HFFc6 (cell line): ENCODE results near the gene RPS6KA3. TPM values are rescaled to one million over a fixed set of nuclear protein-coding genes. Genes with fewer than 3 reads are reported as not detected.

Experiments
- DNase-seq: peaks from one replicate; pipeline ENCODE4 v3.0.0-alpha.2; 2018
- H3K27ac Mint-ChIP-seq: 2 replicates; pipeline ENCODE4 v1.8.0; 2020; ENCODE audit warnings: mild to moderate bottlenecking, mixed read lengths
- H3K27me3 Mint-ChIP-seq: 2 replicates; pipeline ENCODE4 v1.8.0; 2021; ENCODE audit warnings: mild to moderate bottlenecking, moderate library complexity, mixed read lengths; ENCODE audit not compliant: insufficient read depth
- H3K36me3 Mint-ChIP-seq: 2 replicates; pipeline ENCODE4 v1.8.0; 2021; ENCODE audit warnings: low read depth, mixed read lengths
- H3K4me1 Mint-ChIP-seq: 2 replicates; pipeline ENCODE4 v1.8.0; 2020; ENCODE audit warnings: low read depth, mixed read lengths
- H3K4me3 Mint-ChIP-seq: 2 replicates; pipeline ENCODE4 v1.8.0; 2020; ENCODE audit warnings: mild to moderate bottlenecking, moderate library complexity, mixed read lengths
- H3K9me3 Mint-ChIP-seq: 2 replicates; pipeline ENCODE4 v1.8.0; 2020; ENCODE audit warnings: mild to moderate bottlenecking, mixed read lengths
- total RNA-seq, 6 experiments: library from RNA; stranded (reverse); fragmentation: NEBNext Ultra II Directional; extraction: Animal tissue kit (Norgen Biotek cat#: 25700); gene quantifications; 2 replicates in 1 of 6; 3 replicates in 5 of 6; pipeline ENCODE4 v1.2.3, GENCODE V29; 2021
- TF ChIP-seq, protein P1 (sequence below): fragments of 200-600 bp; sonication (generic); IDR thresholded peaks from 2 replicates; pipeline ENCODE4 v1.5.0; 2021; ENCODE audit warnings: antibody characterized with exemption, mild to moderate bottlenecking

Gene RPS6KA3
- total RNA-seq, 6 experiments from 2014 or later = 21.5 to 28.3 (median 24.7) TPM

DNA sequence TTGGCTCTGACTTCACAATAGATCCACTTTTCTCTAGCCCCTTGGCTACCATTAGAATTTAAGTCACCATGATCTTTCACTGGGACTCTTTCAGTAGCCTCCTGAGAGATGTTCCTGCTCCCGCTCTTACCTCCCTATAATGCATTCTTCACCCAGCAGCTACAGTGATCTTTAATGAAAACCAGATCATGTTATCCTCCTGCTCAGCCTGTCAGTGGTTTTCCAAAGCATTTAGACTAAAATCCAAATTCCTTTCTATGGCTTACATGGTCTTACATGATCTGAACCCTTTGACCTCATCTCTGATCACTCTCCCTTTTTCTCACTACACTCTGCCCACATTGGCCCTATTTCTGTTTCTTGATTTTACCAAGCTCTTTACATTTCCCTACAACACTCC is 18.3 kb upstream of the RPS6KA3 start:
- Mint-ChIP-seq H3K36me3 (no peaks in the 10 kb centered on the region), H3K4me3 (no peak overlapping the region), H3K4me1 (no peaks in the 10 kb centered on the region), H3K27me3 (peaks cover 15% of the 10 kb centered on the region), H3K27ac (no peak overlapping the region), H3K9me3 (no peaks in the 10 kb centered on the region)
- DNase-seq = no peak
- TF ChIP-seq, protein P1, sequence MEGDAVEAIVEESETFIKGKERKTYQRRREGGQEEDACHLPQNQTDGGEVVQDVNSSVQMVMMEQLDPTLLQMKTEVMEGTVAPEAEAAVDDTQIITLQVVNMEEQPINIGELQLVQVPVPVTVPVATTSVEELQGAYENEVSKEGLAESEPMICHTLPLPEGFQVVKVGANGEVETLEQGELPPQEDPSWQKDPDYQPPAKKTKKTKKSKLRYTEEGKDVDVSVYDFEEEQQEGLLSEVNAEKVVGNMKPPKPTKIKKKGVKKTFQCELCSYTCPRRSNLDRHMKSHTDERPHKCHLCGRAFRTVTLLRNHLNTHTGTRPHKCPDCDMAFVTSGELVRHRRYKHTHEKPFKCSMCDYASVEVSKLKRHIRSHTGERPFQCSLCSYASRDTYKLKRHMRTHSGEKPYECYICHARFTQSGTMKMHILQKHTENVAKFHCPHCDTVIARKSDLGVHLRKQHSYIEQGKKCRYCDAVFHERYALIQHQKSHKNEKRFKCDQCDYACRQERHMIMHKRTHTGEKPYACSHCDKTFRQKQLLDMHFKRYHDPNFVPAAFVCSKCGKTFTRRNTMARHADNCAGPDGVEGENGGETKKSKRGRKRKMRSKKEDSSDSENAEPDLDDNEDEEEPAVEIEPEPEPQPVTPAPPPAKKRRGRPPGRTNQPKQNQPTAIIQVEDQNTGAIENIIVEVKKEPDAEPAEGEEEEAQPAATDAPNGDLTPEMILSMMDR = no peak

DNA sequence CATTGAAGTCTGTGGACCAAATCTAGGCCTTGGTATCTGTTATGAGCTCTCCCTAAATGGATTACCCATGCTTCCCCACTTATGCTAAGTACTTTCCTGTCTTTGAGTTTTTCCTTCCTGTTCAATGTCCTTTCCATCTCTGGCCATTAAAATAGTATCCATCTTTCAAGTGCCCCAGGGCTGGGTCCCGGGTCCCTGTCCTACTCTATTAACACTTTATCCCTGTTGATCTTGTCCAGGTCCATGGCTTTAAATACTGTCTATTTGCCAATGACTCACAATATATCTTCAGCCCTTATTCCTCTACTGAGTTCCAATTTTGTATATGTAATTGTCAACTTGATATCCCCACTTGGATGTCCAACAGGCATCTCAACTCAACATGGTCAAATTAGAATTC is 17.7 kb upstream of the RPS6KA3 start:
- Mint-ChIP-seq H3K4me3 (no peak overlapping the region), H3K27me3 (peaks cover 15% of the 10 kb centered on the region), H3K4me1 (no peaks in the 10 kb centered on the region), H3K9me3 (no peaks in the 10 kb centered on the region), H3K27ac (no peak overlapping the region), H3K36me3 (no peaks in the 10 kb centered on the region)
- TF ChIP-seq, protein P1 = no peak
- DNase-seq = no peak

DNA sequence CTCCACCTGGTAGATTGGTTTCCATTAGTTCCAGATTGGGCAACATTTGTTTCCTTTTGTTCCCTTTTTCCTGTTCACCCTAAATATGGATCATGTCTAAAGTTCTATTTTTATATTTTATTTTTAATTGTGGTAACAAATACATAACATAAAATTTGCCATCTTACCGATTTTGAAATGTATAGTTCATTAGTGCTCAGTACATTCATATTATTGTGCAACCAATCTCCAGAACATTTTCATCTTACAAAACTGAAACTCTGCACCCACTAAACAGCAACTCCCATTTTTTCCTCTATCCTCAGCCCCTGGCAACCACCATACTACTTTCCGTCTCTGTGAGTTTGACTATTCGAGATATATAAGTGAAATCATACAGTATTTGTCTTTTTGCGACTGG is 14.2 kb upstream of the RPS6KA3 start:
- no peak for DNase-seq
- Mint-ChIP-seq H3K9me3 (no peaks in the 10 kb centered on the region), H3K4me1 (no peaks in the 10 kb centered on the region), H3K27ac (no peak overlapping the region), H3K36me3 (no peaks in the 10 kb centered on the region), H3K27me3 (peaks cover 15% of the 10 kb centered on the region), H3K4me3 (no peak overlapping the region)
- TF ChIP-seq, protein P1 = no peak

DNA sequence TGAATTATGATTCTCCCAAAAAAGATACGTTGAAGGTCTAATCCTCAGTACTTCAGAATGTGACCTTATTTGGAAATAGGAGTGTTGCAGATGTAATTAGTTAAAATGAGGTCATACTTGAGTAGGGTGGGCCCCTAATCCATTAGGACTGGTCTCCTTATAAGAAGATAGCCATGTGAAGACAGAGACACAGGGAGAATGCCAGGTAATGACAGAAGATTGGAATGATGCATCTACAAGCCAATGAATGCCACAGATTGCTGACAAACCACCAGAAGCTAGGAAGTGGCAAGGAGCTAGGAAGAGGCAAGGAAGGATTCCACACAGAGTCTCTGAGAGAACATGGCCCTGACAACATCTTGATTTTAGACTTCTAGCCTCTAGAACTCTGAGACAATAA is 7.4 kb upstream of the RPS6KA3 start:
- Mint-ChIP-seq H3K27me3 (peaks cover 11% of the 10 kb centered on the region), H3K4me3 (no peak overlapping the region), H3K4me1 (peaks cover 20% of the 10 kb centered on the region), H3K9me3 (no peaks in the 10 kb centered on the region), H3K27ac (no peak overlapping the region), H3K36me3 (no peaks in the 10 kb centered on the region)
- DNase-seq = no peak
- TF ChIP-seq, protein P1 = no peak

DNA sequence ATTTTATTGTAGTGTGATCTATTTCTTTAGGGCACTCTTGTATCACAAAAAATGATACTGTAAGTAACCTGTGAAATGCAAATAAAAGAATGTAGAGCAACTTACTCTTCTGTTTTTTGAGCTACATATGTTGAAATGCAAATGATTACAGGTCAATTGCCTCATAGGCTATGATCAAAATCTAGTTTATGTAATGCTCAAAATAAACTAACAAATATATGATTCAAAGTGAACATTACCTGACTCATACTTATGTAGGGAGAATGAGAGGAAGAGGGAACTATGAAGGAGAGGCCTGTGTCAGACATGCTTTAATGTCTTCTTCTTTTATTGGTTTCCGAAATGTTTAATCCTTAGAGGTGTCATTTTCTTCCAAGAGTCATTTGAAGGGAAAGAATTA is 5.0 kb upstream of the RPS6KA3 start:
- H3K4me1 Mint-ChIP-seq = peaks cover 20% of the 10 kb centered on the region
- H3K27me3 Mint-ChIP-seq = peaks cover 10% of the 10 kb centered on the region
- H3K27ac Mint-ChIP-seq = no peak overlapping the region
- DNase-seq = no peak
- TF ChIP-seq, protein P1 = no peak
- H3K36me3 Mint-ChIP-seq = no peaks in the 10 kb centered on the region
- H3K4me3 Mint-ChIP-seq = no peak overlapping the region
- no peaks in the 10 kb centered on the region for H3K9me3 Mint-ChIP-seq

DNA sequence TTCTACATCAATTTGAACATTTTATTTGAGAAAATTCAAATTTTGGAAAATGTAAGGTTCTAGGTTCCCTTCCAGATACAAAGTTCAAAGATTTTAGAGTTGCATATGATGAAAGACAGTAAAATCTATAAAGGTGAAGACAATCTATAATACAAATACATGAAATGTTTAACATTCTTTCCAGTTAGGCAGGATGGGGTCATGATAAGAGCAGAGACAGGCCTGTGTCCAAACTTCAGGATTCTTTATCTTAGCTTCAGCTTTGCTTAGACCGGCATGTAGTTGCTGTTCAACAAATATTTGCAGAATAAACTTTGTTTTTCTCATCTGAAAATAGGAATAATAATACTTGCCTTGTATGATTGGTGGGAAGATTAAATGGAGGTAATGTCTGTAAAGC is 4.5 kb upstream of the RPS6KA3 start:
- DNase-seq = no peak
- peaks cover 10% of the 10 kb centered on the region for H3K27me3 Mint-ChIP-seq
- no peak overlapping the region for H3K27ac Mint-ChIP-seq
- H3K4me1 Mint-ChIP-seq = peaks cover 20% of the 10 kb centered on the region
- H3K36me3 Mint-ChIP-seq = no peaks in the 10 kb centered on the region
- no peaks in the 10 kb centered on the region for H3K9me3 Mint-ChIP-seq
- TF ChIP-seq, protein P1 = no peak
- no peak overlapping the region for H3K4me3 Mint-ChIP-seq
